22Rv1 (cell line): Measurements from ENCODE around the gene LENG8.

Source experiments
- H3K27ac ChIP-seq: fragments of 450-650 bp; 2 replicates; pipeline ENCODE4 v1.5.1; 2017
- CTCF ChIP-seq: fragments of 450-650 bp; IDR thresholded peaks from 2 replicates; pipeline ENCODE4 v1.5.1; 2017; ENCODE audit warnings: mild to moderate bottlenecking
- ZFX ChIP-seq: fragments of 450-650 bp; IDR thresholded peaks from 2 replicates; pipeline ENCODE4 v1.6.1; 2017; ENCODE audit warnings: antibody characterized with exemption, borderline replicate concordance

Gene LENG8

GRCh38 chr19:54418930-54419800 lies 29.8 kb upstream of the LENG8 start:
- no peak overlapping the region for H3K27ac ChIP-seq
- TF ChIP-seq CTCF = no peak
- no peak for TF ChIP-seq ZFX

- H3K27ac ChIP-seq = no peak overlapping the region
- no peak for TF ChIP-seq CTCF
- TF ChIP-seq ZFX = no peak
These were observed 29.0 kb upstream of the LENG8 start for GRCh38 chr19:54420068-54420382.

- no peak for TF ChIP-seq ZFX
- TF ChIP-seq CTCF = no peak
- H3K27ac ChIP-seq = no peak overlapping the region
These were observed 28.4 kb upstream of the LENG8 start for GRCh38 chr19:54420383-54421168.

GRCh38 chr19:54421169-54421516 lies 27.9 kb upstream of the LENG8 start:
- H3K27ac ChIP-seq = no peak overlapping the region
- TF ChIP-seq ZFX (no peak), CTCF (no peak)

- H3K27ac ChIP-seq = no peak overlapping the region
These were observed 27.5 kb upstream of the LENG8 start for GRCh38 chr19:54421521-54421920.

GRCh38 chr19:54422136-54422535 lies 26.9 kb upstream of the LENG8 start:
- no peak for TF ChIP-seq CTCF
- no peak for TF ChIP-seq ZFX
- no peak overlapping the region for H3K27ac ChIP-seq

More at GRCh38 chr19:54421521-54421920, 27.5 kb upstream of the LENG8 start:
- TF ChIP-seq CTCF (no peak), ZFX (no peak)

- no peak overlapping the region for H3K27ac ChIP-seq
- no peak for TF ChIP-seq ZFX
- no peak for TF ChIP-seq CTCF
These were observed 24.8 kb upstream of the LENG8 start for GRCh38 chr19:54424201-54424600.
